ENCODE data around the gene PODXL. TPM values are rescaled to one million over a fixed set of nuclear protein-coding genes. Genes with fewer than 3 reads are reported as not detected.
A peak's percentile ranks its signal among the peaks of the same experiment; 100 is the strongest.

PODXL gene
- total RNA-seq, 1 experiment from 2014 or later: 727 TPM

DNA sequence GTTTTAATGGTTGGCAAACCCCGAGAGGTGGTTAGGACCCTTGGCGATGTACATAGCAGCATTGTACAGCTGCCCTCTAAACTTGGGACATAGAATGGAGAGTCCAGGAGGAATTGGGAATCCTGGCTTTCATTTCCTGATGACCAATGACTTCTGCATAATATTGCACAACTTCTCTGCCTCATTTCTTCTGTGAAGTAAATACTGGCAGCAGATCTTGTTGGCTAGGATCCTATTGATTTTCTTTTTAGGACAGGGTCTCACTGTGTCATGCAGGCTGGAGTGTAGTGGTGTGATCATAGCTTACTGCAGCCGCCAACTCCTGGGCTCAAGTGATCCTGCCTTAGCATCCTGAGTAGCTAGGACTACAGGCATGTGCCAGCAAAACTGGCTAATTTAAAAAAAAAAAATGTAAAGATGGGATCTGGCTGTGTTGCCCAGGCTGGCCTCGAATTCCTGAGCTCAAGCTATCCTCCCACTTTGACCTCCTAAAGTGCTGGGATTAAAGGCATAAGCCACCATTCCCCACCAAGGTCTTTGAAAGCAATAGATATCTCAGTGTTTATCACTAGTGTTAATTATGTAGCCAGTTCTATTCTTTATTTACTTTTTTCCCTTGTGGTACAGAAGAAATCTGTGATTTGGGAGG is 58.1 kb downstream of the PODXL start:
- H3K14ac ChIP-seq (ENCODE audit: insufficient read depth, low read length): no peak overlapping the region

More for the DNA sequence above, 58.1 kb downstream of the PODXL start:
- H3K4me1 Mint-ChIP-seq: peaks cover 4 to 6% of the 10 kb centered on the region in 2 experiments; a peak in 2 of 4 replicates
- H2BK120ac ChIP-seq (ENCODE audit: low read depth, low read length, poor library complexity, severe bottlenecking): no peak overlapping the region
- TF ChIP-seq, protein P1, sequence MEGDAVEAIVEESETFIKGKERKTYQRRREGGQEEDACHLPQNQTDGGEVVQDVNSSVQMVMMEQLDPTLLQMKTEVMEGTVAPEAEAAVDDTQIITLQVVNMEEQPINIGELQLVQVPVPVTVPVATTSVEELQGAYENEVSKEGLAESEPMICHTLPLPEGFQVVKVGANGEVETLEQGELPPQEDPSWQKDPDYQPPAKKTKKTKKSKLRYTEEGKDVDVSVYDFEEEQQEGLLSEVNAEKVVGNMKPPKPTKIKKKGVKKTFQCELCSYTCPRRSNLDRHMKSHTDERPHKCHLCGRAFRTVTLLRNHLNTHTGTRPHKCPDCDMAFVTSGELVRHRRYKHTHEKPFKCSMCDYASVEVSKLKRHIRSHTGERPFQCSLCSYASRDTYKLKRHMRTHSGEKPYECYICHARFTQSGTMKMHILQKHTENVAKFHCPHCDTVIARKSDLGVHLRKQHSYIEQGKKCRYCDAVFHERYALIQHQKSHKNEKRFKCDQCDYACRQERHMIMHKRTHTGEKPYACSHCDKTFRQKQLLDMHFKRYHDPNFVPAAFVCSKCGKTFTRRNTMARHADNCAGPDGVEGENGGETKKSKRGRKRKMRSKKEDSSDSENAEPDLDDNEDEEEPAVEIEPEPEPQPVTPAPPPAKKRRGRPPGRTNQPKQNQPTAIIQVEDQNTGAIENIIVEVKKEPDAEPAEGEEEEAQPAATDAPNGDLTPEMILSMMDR (conservative IDR thresholded peaks at IDR 0.05): no peak
- no peak overlapping the region for H3K56ac ChIP-seq (ENCODE audit: insufficient read length, low read depth, low read length)
- no peak overlapping the region for H2AFZ ChIP-seq (ENCODE audit: low read length)
- H4K5ac ChIP-seq (ENCODE audit: insufficient read length, low read depth, low read length): no peak overlapping the region
- no peak overlapping the region for H4K91ac ChIP-seq (ENCODE audit: insufficient read length, low read depth, low read length)
- no peak overlapping the region for H3T11ph ChIP-seq (ENCODE audit: low read length)
- no peak overlapping the region for H3K4me2 ChIP-seq (ENCODE audit: insufficient read depth, insufficient read length, low read length)
- no peak overlapping the region for H2BK5ac ChIP-seq (ENCODE audit: insufficient read length, low read length)
- DNase-seq: no peak
- no peaks in the 10 kb centered on the region for H3K9me3 Mint-ChIP-seq
- no peak overlapping the region for H2AK5ac ChIP-seq (ENCODE audit: insufficient read length, low read length)
- H3K27ac Mint-ChIP-seq: peak overlapping the region in 2 of 3 experiments; percentile 50 to 94; a peak in 3 of 7 replicates
- H3K4ac ChIP-seq (ENCODE audit: low read depth, low read length): no peak overlapping the region
- H4K8ac ChIP-seq (replicated peaks; ENCODE audit: insufficient read length, low read depth, low read length): no peak overlapping the region
- H3K27ac ChIP-seq (ENCODE audit: insufficient read length, low read depth, low read length): no peak overlapping the region
- WGBS (ENCODE audit: extremely low coverage, insufficient read length, low lambda C conversion rate): no CpG with 5 or more reads among the region's 4 CpGs
- no peaks in the 10 kb centered on the region for H3K79me2 ChIP-seq (ENCODE audit: insufficient read depth, low read length)
- no peaks in the 10 kb centered on the region for H3K79me1 ChIP-seq (ENCODE audit: insufficient read depth, low read depth, low read length, poor library complexity, severe bottlenecking)
- H3K27me3 ChIP-seq (ENCODE audit: insufficient read depth, low read length): no peaks in the 10 kb centered on the region
- no peaks in the 10 kb centered on the region for H4K20me1 ChIP-seq (ENCODE audit: control insufficient read depth, insufficient read depth, insufficient read length)
- H3K18ac ChIP-seq (ENCODE audit: insufficient read length, low read depth, low read length): no peak overlapping the region
- no peak overlapping the region for H3K9ac ChIP-seq (ENCODE audit: extremely low read depth, insufficient read length, low read length)
- no peaks in the 10 kb centered on the region; the same call in 1 of the 2 replicates for H3K27me3 Mint-ChIP-seq (ENCODE audit: low read depth)
- no peaks in the 10 kb centered on the region for H3K9me3 ChIP-seq (ENCODE audit: control insufficient read depth, low read depth, low read length)
- no peak overlapping the region for H2BK15ac ChIP-seq (ENCODE audit: low read depth, low read length)
- no peaks in the 10 kb centered on the region for H3K4me1 ChIP-seq (ENCODE audit: insufficient read depth, low read length)
- H3K23me2 ChIP-seq (ENCODE audit: insufficient read length, low read depth, low read length, poor library complexity, severe bottlenecking): no peaks in the 10 kb centered on the region
- H2BK20ac ChIP-seq (ENCODE audit: low read depth, low read length, poor library complexity, severe bottlenecking): no peak overlapping the region
- no peak overlapping the region for H3K4me3 Mint-ChIP-seq
- H3K23ac ChIP-seq (ENCODE audit: insufficient read length, low read depth, low read length): no peak overlapping the region
- H2BK12ac ChIP-seq (ENCODE audit: insufficient read length, low read depth, low read length): no peak overlapping the region
- peaks cover 25 to 61% (median 48%) of the 10 kb centered on the region in 3 experiments for H3K36me3 Mint-ChIP-seq (ENCODE audit: insufficient read depth in 1 of 3, low read depth in 3 of 3)
